Measurements from ENCODE around the gene USO1.
"Not testable (repeated sequence)": the region's sequence is repeated elsewhere in the genome, so short reads cannot be mapped to it uniquely, and the experiment has no call there.

Gene USO1

GRCh38 chr4:75779105-75779757, 54.9 kb downstream of the USO1 start:
- no peak for DNase-seq

GRCh38 chr4:75781305-75781704, 56.9 kb downstream of the USO1 start:
- no peak for DNase-seq

- no peak for DNase-seq
Measured at GRCh38 chr4:75786526-75786925, 62.1 kb downstream of the USO1 start.

GRCh38 chr4:75786938-75787337, 62.6 kb downstream of the USO1 start:
- DNase-seq: no peak

- DNase-seq: no peak
Measured at GRCh38 chr4:75790024-75790423, 65.6 kb downstream of the USO1 start.

- no peak for DNase-seq
Measured at GRCh38 chr4:75800972-75801371, 76.6 kb downstream of the USO1 start.

- DNase-seq: not testable (repeated sequence)
Measured at GRCh38 chr4:75806035-75806434, 81.7 kb downstream of the USO1 start.

- no peak for DNase-seq
Measured at GRCh38 chr4:75817901-75818300, 93.5 kb downstream of the USO1 start.

GRCh38 chr4:75819121-75819520, 94.7 kb downstream of the USO1 start:
- no peak for DNase-seq

GRCh38 chr4:75820197-75820596, 95.8 kb downstream of the USO1 start:
- DNase-seq: no peak

- DNase-seq: no peak
Measured at GRCh38 chr4:75820676-75821075, 96.3 kb downstream of the USO1 start.

GRCh38 chr4:75821216-75821615, 96.8 kb downstream of the USO1 start:
- no peak for DNase-seq

GRCh38 chr4:75821966-75822365, 97.6 kb downstream of the USO1 start:
- no peak for DNase-seq

GRCh38 chr4:75822416-75822815, 98.0 kb downstream of the USO1 start:
- no peak for DNase-seq

GRCh38 chr4:75823812-75824211, 99.4 kb downstream of the USO1 start:
- DNase-seq: no peak

- no peak for DNase-seq
Measured at GRCh38 chr4:75830906-75831305, 106.5 kb downstream of the USO1 start.

- no peak for DNase-seq
Measured at GRCh38 chr4:75831856-75832405, 107.6 kb downstream of the USO1 start.

- DNase-seq: no peak
Measured at GRCh38 chr4:75834095-75834771, 109.9 kb downstream of the USO1 start.

GRCh38 chr4:75834772-75835154, 110.4 kb downstream of the USO1 start:
- DNase-seq: no peak

GRCh38 chr4:75841641-75842520, 117.5 kb downstream of the USO1 start:
- DNase-seq: no peak

GRCh38 chr4:75843596-75843995, 119.2 kb downstream of the USO1 start:
- DNase-seq: no peak

GRCh38 chr4:75844151-75844662, 119.8 kb downstream of the USO1 start:
- DNase-seq: no peak

GRCh38 chr4:75845992-75846391, 121.6 kb downstream of the USO1 start:
- DNase-seq: no peak

All from stimulated activated naive CD4-positive, alpha-beta T cell (primary cell).